Measurements from ENCODE around the gene SNX24.

SNX24 gene

GRCh38 chr5:123035360-123035917, 190.0 kb downstream of the SNX24 start:
- no peak for DNase-seq

- no peak for DNase-seq
Measured at GRCh38 chr5:123035918-123036390, 190.5 kb downstream of the SNX24 start.

- no peak for DNase-seq
Measured at GRCh38 chr5:123036391-123037103, 191.1 kb downstream of the SNX24 start, which contains the start of gene PPIC. PPIC (minus strand) TSS chr5:123036725; CDS start chr5:123036625, 100 bp downstream.

- DNase-seq = no peak
Measured at GRCh38 chr5:123037104-123037418, 191.6 kb downstream of the SNX24 start.

- DNase-seq = no peak
Measured at GRCh38 chr5:123039673-123040072, 194.3 kb downstream of the SNX24 start.

- no peak for DNase-seq
Measured at GRCh38 chr5:123044926-123045617, 199.7 kb downstream of the SNX24 start.

GRCh38 chr5:123046222-123046621, 200.8 kb downstream of the SNX24 start:
- no peak for DNase-seq

- DNase-seq = no peak
Measured at GRCh38 chr5:123047706-123048105, 202.3 kb downstream of the SNX24 start.

GRCh38 chr5:123051206-123051605, 205.8 kb downstream of the SNX24 start:
- DNase-seq = no peak

All from CD4-positive, alpha-beta T cell treated with Interleukin-17A for 4 hours (primary cell).